K562 (cell line): Measurements from ENCODE around the gene GGACT. TPM values are rescaled to one million over a fixed set of nuclear protein-coding genes. Genes with fewer than 3 reads are reported as not detected.
A peak's percentile ranks its signal among the peaks of the same experiment; 100 is the strongest.

Experiments used
- ATAC-seq: fragments of 200-7000 bp; cut with Tn5 transposase; 3 replicates; pipeline ENCODE4 v1.9.1; 2020; ENCODE audit warnings: moderate library complexity
- BruUV-seq: library from RNA; stranded (reverse); fragments of 400-500 nt; replicated peaks from 2 replicates; lab custom pipeline; 2021; lab: Mats Ljungman, UMichigan
- CTCF ChIA-PET: fragments of 300-600 bp; formaldehyde crosslinking; extraction: SDS; loops from one replicate; lab custom pipeline; 2021; ENCODE audit warnings: low intra/inter-chr PET ratio; lab: Yijun Ruan, JAX
- POLR2A ChIA-PET: fragments of 300-600, 350-650 bp; sonication (Branson Sonifier 250); formaldehyde crosslinking; extraction: SDS; loops from one replicate; lab custom pipeline; 2021; ENCODE audit warnings: antibody characterized with exemption, inconsistent platforms; lab: Yijun Ruan, JAX
- DNase-seq, 4 experiments: peaks; one replicate each; pipeline versions ENCODE4 v3.0.0 to v3.0.0-alpha.2; 2011 to 2018; ENCODE audit warnings: low spot score in 3 of 4, mixed read lengths in 3 of 4; ENCODE audit errors: extremely low read depth in 1 of 4
- FAIRE-seq: peaks from 2 replicates; lab custom pipeline; 2011; peaks lifted over from hg19 to GRCh38; lab: Jason Lieb, UNC
- H2AFZ ChIP-seq: 2 replicates; pipeline ENCODE4 v1.6.0; 2011; ENCODE audit warnings: low read depth, low read length, control low read depth, inconsistent platforms
- H3K27ac ChIP-seq: fragments of 200-600 bp; 3 replicates; pipeline ENCODE4 v1.8.0; 2011; ENCODE audit warnings: low read depth, mild to moderate bottlenecking, control low read depth, inconsistent platforms, low read length, moderate library complexity, mixed read lengths; ENCODE audit errors: extremely low read depth
- H3K27me3 ChIP-seq, 2 experiments: fragments of 300-600 bp in 1 of 2; 2 replicates in 1 of 2; 3 replicates in 1 of 2; pipeline versions ENCODE4 v1.6.0 to v1.8.0; 2011; ENCODE audit warnings: inconsistent platforms in 2 of 2, low read length in 2 of 2, mild to moderate bottlenecking in 1 of 2, mixed read lengths in 1 of 2, moderate library complexity in 1 of 2; ENCODE audit not compliant: control insufficient read depth in 2 of 2, insufficient read depth in 2 of 2
- H3K36me3 ChIP-seq: fragments of 300-600 bp; 3 replicates; pipeline ENCODE4 v1.8.0; 2011; ENCODE audit warnings: mild to moderate bottlenecking, low read length, inconsistent platforms; ENCODE audit not compliant: control insufficient read depth, insufficient read depth
- H3K4me1 ChIP-seq, 2 experiments: fragments of 200-600 bp in 1 of 2; replicated peaks in 1 of 2; 2 replicates in 1 of 2; 3 replicates in 1 of 2; pipeline versions ENCODE4 v1.5.1 to v1.8.0; 2011; ENCODE audit warnings: inconsistent platforms in 2 of 2, low read length in 2 of 2, mild to moderate bottlenecking in 1 of 2, mixed read lengths in 1 of 2, moderate library complexity in 1 of 2; ENCODE audit not compliant: control insufficient read depth in 2 of 2, insufficient read depth in 2 of 2
- H3K4me2 ChIP-seq: 2 replicates; pipeline ENCODE4 v1.6.1; 2011; ENCODE audit warnings: low read length, control low read depth, inconsistent platforms, mixed read lengths; ENCODE audit not compliant: insufficient read depth
- H3K4me3 ChIP-seq: fragments of 200-600 bp; sonication (generic), shearing (Covaris generic); 2 replicates; pipeline ENCODE4 v1.5.1; 2016; ENCODE audit warnings: control low read depth, inconsistent platforms
- H3K79me2 ChIP-seq: fragments of 200-600 bp; 3 replicates; pipeline ENCODE4 v1.8.0; 2011; ENCODE audit warnings: low read length, inconsistent platforms; ENCODE audit not compliant: control insufficient read depth, insufficient read depth
- H3K9ac ChIP-seq, 2 experiments: 2 replicates each; pipeline versions ENCODE4 v1.6.0 to v1.6.1; 2011; ENCODE audit warnings: low read depth in 2 of 2, low read length in 2 of 2, control low read depth in 1 of 2, inconsistent platforms in 1 of 2, mild to moderate bottlenecking in 1 of 2, mixed read lengths in 1 of 2; ENCODE audit not compliant: insufficient read depth in 1 of 2
- H3K9me1 ChIP-seq: one replicate; pipeline ENCODE4 v1.6.0; 2011; ENCODE audit warnings: inconsistent platforms, mild to moderate bottlenecking, low read length, moderate library complexity; ENCODE audit not compliant: control insufficient read depth, insufficient read depth
- H3K9me3 ChIP-seq: replicated peaks from 2 replicates; pipeline ENCODE4 v1.5.1; 2011; ENCODE audit warnings: low read depth, low read length, inconsistent platforms; ENCODE audit not compliant: control insufficient read depth, insufficient read depth
- H4K20me1 ChIP-seq: replicated peaks from 2 replicates; pipeline ENCODE4 v1.6.1; 2011; ENCODE audit warnings: low read length, inconsistent platforms, mixed read lengths; ENCODE audit not compliant: control insufficient read depth, insufficient read depth
- GTF2F1 ChIP-seq: IDR thresholded peaks from 2 replicates; pipeline ENCODE4 v1.6.1; 2011; ENCODE audit warnings: low read depth, low read length, improper control_type of control experiment
- ZNF263 ChIP-seq: sonication (generic); formaldehyde crosslinking; IDR thresholded peaks from 2 replicates; pipeline ENCODE4 v1.8.0; 2022; ENCODE audit warnings: mild to moderate bottlenecking, missing genetic modification reagents, borderline replicate concordance
- WGBS: fragments of 100-300 bp; shearing (Covaris generic); methylation state at CpG from one replicate; pipeline ENCODE4 v1.1.6; 2016; ENCODE audit warnings: low coverage, mixed read lengths; ENCODE audit not compliant: insufficient coverage; ENCODE audit errors: missing lambda C conversion rate; 5-methylcytosine and 5-hydroxymethylcytosine counted together
- in situ Hi-C: fragments of 300-500 bp; cut with MboI; formaldehyde crosslinking; loops from 4 replicates; pipeline ENCODE4 v1.15.0; 2018; ENCODE audit warnings: inconsistent platforms, mixed read lengths
- intact Hi-C: fragments of 100-400 bp; cut with micrococcal nuclease; formaldehyde crosslinking; loops from 2 replicates; pipeline ENCODE4 v1.14.2; 2022
- polyA plus RNA-seq, 8 experiments: library from polyadenylated mRNA; depleted of rRNA in 4 of 8; stranded (reverse) in 5 of 8; unstranded in 3 of 8; fragments of >200 nt; fragmentation: Nextera tagmentation in 2 of 8; fragmentation: Illumina TruSeq in 1 of 8; extraction: Ambion mirVana in 2 of 8; extraction: Trizol in 1 of 8; gene quantifications; 2 replicates each; pipeline versions ENCODE4 v1.2.1 to v1.2.3, GENCODE V29; 2011 to 2014; ENCODE audit warnings: inconsistent platforms in 1 of 8, missing spikeins in 1 of 8
- total RNA-seq, 7 experiments: library from RNA; depleted of rRNA in 6 of 7; stranded (reverse); fragments of >200 nt in 6 of 7; fragmentation: Illumina TruSeq in 2 of 7; extraction: Trizol in 2 of 7; gene quantifications; 2 replicates each; pipeline versions ENCODE4 v1.2.1 to v1.2.3, GENCODE V29; 2011 to 2021; ENCODE audit warnings: low replicate concordance in 1 of 7
- TF ChIP-seq, protein P1 (sequence below): fragments of 450-650 bp; IDR thresholded peaks from 2 replicates; pipeline ENCODE4 v1.6.1; 2016; ENCODE audit warnings: mild to moderate bottlenecking, moderate library complexity
- TF ChIP-seq, protein P2 (sequence below): sonication (generic); IDR thresholded peaks from 2 replicates; pipeline ENCODE4 v1.6.1; 2016

Gene GGACT
- total and polyA plus RNA-seq, 9 of the 15 experiments (the other 6 are each of a cell fraction or from before 2014, with no cell fraction given), result 0.20 to 3.2 (median 1.7) TPM

DNA sequence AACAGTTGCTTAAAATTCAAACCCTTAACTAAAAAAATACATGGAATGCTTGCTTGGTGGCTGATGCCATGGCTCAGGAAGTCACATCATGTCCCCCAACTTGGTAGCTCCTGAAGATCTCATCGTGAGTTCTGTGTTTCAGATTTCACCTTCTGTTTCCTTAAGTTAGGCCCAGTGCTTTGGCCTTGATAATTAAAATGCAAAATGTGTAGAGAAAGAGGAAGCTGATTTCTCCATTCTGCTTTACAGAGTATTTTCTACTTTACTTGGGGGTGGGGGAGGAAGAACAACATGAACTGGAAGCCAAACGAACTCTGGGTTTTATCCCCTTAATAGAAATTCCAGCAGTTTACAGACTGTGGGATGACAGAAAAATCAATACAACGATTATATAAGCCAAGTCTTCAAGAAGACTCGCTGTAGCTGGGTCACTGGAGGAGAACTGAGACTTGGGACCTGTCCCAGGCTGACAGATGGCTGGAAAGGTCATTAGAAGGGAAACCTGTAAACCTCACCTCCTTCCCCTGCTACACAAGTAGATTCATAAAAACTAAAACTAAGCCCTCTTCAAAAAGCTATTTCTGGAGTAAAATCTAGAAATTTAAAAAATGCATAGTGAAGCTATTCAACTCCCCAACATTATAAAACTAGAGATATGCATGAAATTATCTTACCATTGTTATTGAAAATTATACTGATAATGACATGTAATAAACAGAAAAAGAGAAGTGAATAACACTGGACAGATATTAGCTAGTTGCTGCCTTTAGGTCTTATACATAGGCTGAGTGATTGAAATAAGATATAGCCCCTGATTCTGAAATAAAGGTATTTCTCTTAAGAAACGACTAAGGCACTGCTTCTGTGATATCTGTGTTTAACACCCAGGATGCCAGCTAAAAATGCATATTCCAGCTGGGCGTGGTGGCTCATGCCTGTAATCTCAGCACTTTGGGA, 22.1 kb upstream of the GGACT start:
- no TSS peak for BruUV-seq
- Histone ChIP-seq H3K79me2 (no peaks in the 10 kb centered on the region), H3K4me2 (no peak overlapping the region), H3K4me1 (peaks cover 12 to 43% of the 10 kb centered on the region in 2 experiments; a peak in 4 of 5 replicates), H3K9me1 (no peaks in the 10 kb centered on the region), H3K27me3 (no peaks in the 10 kb centered on the region), H3K36me3 (no peaks in the 10 kb centered on the region), H3K9ac (no peak overlapping the region), H3K4me3 (no peak overlapping the region), H2AFZ (peak overlapping the region; percentile 3; the same call in 1 of the 2 replicates), H4K20me1 (no peaks in the 10 kb centered on the region), H3K9me3 (no peaks in the 10 kb centered on the region), H3K27ac (no peak overlapping the region)
- 20% methylated on average over 6 of the region's 6 CpGs for WGBS
- FAIRE-seq, result no peak
- ATAC-seq, result no peak
- intact Hi-C loops (no loop called here), in situ Hi-C loops (loop anchor here (25.0 kb wide), 1 partner anchor 2002 kb away; no protein-coding TSS in a partner anchor)
- no peak for DNase-seq
- ChIA-PET CTCF (no interaction called here), POLR2A (interaction anchor here (1.0 kb wide), 1 partner anchor 11 kb away, joined by 3 read pairs; no protein-coding TSS in a partner anchor)
- TF ChIP-seq, protein P1, sequence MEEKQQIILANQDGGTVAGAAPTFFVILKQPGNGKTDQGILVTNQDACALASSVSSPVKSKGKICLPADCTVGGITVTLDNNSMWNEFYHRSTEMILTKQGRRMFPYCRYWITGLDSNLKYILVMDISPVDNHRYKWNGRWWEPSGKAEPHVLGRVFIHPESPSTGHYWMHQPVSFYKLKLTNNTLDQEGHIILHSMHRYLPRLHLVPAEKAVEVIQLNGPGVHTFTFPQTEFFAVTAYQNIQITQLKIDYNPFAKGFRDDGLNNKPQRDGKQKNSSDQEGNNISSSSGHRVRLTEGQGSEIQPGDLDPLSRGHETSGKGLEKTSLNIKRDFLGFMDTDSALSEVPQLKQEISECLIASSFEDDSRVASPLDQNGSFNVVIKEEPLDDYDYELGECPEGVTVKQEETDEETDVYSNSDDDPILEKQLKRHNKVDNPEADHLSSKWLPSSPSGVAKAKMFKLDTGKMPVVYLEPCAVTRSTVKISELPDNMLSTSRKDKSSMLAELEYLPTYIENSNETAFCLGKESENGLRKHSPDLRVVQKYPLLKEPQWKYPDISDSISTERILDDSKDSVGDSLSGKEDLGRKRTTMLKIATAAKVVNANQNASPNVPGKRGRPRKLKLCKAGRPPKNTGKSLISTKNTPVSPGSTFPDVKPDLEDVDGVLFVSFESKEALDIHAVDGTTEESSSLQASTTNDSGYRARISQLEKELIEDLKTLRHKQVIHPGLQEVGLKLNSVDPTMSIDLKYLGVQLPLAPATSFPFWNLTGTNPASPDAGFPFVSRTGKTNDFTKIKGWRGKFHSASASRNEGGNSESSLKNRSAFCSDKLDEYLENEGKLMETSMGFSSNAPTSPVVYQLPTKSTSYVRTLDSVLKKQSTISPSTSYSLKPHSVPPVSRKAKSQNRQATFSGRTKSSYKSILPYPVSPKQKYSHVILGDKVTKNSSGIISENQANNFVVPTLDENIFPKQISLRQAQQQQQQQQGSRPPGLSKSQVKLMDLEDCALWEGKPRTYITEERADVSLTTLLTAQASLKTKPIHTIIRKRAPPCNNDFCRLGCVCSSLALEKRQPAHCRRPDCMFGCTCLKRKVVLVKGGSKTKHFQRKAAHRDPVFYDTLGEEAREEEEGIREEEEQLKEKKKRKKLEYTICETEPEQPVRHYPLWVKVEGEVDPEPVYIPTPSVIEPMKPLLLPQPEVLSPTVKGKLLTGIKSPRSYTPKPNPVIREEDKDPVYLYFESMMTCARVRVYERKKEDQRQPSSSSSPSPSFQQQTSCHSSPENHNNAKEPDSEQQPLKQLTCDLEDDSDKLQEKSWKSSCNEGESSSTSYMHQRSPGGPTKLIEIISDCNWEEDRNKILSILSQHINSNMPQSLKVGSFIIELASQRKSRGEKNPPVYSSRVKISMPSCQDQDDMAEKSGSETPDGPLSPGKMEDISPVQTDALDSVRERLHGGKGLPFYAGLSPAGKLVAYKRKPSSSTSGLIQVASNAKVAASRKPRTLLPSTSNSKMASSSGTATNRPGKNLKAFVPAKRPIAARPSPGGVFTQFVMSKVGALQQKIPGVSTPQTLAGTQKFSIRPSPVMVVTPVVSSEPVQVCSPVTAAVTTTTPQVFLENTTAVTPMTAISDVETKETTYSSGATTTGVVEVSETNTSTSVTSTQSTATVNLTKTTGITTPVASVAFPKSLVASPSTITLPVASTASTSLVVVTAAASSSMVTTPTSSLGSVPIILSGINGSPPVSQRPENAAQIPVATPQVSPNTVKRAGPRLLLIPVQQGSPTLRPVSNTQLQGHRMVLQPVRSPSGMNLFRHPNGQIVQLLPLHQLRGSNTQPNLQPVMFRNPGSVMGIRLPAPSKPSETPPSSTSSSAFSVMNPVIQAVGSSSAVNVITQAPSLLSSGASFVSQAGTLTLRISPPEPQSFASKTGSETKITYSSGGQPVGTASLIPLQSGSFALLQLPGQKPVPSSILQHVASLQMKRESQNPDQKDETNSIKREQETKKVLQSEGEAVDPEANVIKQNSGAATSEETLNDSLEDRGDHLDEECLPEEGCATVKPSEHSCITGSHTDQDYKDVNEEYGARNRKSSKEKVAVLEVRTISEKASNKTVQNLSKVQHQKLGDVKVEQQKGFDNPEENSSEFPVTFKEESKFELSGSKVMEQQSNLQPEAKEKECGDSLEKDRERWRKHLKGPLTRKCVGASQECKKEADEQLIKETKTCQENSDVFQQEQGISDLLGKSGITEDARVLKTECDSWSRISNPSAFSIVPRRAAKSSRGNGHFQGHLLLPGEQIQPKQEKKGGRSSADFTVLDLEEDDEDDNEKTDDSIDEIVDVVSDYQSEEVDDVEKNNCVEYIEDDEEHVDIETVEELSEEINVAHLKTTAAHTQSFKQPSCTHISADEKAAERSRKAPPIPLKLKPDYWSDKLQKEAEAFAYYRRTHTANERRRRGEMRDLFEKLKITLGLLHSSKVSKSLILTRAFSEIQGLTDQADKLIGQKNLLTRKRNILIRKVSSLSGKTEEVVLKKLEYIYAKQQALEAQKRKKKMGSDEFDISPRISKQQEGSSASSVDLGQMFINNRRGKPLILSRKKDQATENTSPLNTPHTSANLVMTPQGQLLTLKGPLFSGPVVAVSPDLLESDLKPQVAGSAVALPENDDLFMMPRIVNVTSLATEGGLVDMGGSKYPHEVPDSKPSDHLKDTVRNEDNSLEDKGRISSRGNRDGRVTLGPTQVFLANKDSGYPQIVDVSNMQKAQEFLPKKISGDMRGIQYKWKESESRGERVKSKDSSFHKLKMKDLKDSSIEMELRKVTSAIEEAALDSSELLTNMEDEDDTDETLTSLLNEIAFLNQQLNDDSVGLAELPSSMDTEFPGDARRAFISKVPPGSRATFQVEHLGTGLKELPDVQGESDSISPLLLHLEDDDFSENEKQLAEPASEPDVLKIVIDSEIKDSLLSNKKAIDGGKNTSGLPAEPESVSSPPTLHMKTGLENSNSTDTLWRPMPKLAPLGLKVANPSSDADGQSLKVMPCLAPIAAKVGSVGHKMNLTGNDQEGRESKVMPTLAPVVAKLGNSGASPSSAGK, result no peak
- TF ChIP-seq, protein P2, sequence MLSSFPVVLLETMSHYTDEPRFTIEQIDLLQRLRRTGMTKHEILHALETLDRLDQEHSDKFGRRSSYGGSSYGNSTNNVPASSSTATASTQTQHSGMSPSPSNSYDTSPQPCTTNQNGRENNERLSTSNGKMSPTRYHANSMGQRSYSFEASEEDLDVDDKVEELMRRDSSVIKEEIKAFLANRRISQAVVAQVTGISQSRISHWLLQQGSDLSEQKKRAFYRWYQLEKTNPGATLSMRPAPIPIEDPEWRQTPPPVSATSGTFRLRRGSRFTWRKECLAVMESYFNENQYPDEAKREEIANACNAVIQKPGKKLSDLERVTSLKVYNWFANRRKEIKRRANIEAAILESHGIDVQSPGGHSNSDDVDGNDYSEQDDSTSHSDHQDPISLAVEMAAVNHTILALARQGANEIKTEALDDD, result no peak
- TF ChIP-seq ZNF263 (CRISPR knock-in tag) (no peak), GTF2F1 (no peak)
